Smooth muscle cell (in vitro differentiated cells): ENCODE data around the gene TBX1. TPM values are rescaled to one million over a fixed set of nuclear protein-coding genes. Genes with fewer than 3 reads are reported as not detected.

Source experiments
- DNase-seq: peaks from one replicate; lab custom pipeline; 2025; ENCODE audit not compliant: unreplicated experiment; lab: John Stamatoyannopoulos, UW
- H2AFZ ChIP-seq: fragments of 200-600 bp; sonication (generic); 2 replicates; pipeline ENCODE4 v1.6.0; 2016; ENCODE audit warnings: antibody characterized with exemption, low read depth, mild to moderate bottlenecking
- H3F3A ChIP-seq: fragments of 200-600 bp; sonication (generic); 2 replicates; pipeline ENCODE4 v1.6.0; 2017; ENCODE audit warnings: antibody characterized with exemption, low read depth
- H3K27ac ChIP-seq: fragments of 200-600 bp; sonication (generic); 2 replicates; pipeline ENCODE4 v1.5.1; 2016; ENCODE audit warnings: low read depth, mild to moderate bottlenecking
- H3K27me3 ChIP-seq: fragments of 200-600 bp; sonication (generic); 2 replicates; pipeline ENCODE4 v1.6.1; 2016; ENCODE audit warnings: low read depth, mild to moderate bottlenecking
- H3K36me3 ChIP-seq: fragments of 200-600 bp; sonication (generic); 2 replicates; pipeline ENCODE4 v1.5.1; 2016; ENCODE audit warnings: low read depth
- H3K4me1 ChIP-seq: fragments of 200-600 bp; sonication (generic); 2 replicates; pipeline ENCODE4 v1.5.1; 2016; ENCODE audit warnings: low read depth
- H3K4me2 ChIP-seq: fragments of 200-600 bp; sonication (generic); 2 replicates; pipeline ENCODE4 v1.6.0; 2016; ENCODE audit warnings: mild to moderate bottlenecking
- H3K4me3 ChIP-seq: fragments of 200-600 bp; sonication (generic); 2 replicates; pipeline ENCODE4 v1.5.1; 2016; ENCODE audit warnings: mild to moderate bottlenecking
- H3K79me2 ChIP-seq: fragments of 200-600 bp; sonication (generic); 2 replicates; pipeline ENCODE4 v1.6.0; 2016; ENCODE audit warnings: low read depth, mild to moderate bottlenecking
- H3K9ac ChIP-seq: fragments of 200-600 bp; sonication (generic); 2 replicates; pipeline ENCODE4 v1.6.0; 2016; ENCODE audit warnings: low read depth
- H3K9me3 ChIP-seq: fragments of 200-600 bp; sonication (generic); replicated peaks from 2 replicates; pipeline ENCODE4 v1.5.1; 2016; ENCODE audit warnings: low read depth
- H4K20me1 ChIP-seq: fragments of 200-600 bp; sonication (generic); 2 replicates; pipeline ENCODE4 v1.6.0; 2016; ENCODE audit warnings: low read depth
- WGBS: methylation state at CpG from one replicate; pipeline ENCODE4 v1.1.7; 2016; ENCODE audit warnings: low lambda C conversion rate; 5-methylcytosine and 5-hydroxymethylcytosine counted together
- polyA plus RNA-seq: library from polyadenylated mRNA; unstranded; fragments of >200 nt; fragmentation: Nextera tagmentation; extraction: Ambion mirVana; gene quantifications from 2 replicates; pipeline ENCODE4 v1.2.1, GENCODE V29; 2016
- total RNA-seq: library from RNA; depleted of rRNA; stranded (reverse); fragments of >200 nt; gene quantifications from 2 replicates; pipeline ENCODE4 v1.2.3, GENCODE V29; 2014
- TF ChIP-seq, protein P1 (sequence below): fragments of 200-600 bp; sonication (generic); IDR thresholded peaks from 2 replicates; pipeline ENCODE4 v1.5.1; 2017; ENCODE audit warnings: borderline replicate concordance, mild to moderate bottlenecking, antibody characterized with exemption; ENCODE audit not compliant: insufficient read depth, poor library complexity, severe bottlenecking

Gene TBX1
- total and polyA plus RNA-seq, 2 experiments from 2014 or later, result not detected

DNA sequence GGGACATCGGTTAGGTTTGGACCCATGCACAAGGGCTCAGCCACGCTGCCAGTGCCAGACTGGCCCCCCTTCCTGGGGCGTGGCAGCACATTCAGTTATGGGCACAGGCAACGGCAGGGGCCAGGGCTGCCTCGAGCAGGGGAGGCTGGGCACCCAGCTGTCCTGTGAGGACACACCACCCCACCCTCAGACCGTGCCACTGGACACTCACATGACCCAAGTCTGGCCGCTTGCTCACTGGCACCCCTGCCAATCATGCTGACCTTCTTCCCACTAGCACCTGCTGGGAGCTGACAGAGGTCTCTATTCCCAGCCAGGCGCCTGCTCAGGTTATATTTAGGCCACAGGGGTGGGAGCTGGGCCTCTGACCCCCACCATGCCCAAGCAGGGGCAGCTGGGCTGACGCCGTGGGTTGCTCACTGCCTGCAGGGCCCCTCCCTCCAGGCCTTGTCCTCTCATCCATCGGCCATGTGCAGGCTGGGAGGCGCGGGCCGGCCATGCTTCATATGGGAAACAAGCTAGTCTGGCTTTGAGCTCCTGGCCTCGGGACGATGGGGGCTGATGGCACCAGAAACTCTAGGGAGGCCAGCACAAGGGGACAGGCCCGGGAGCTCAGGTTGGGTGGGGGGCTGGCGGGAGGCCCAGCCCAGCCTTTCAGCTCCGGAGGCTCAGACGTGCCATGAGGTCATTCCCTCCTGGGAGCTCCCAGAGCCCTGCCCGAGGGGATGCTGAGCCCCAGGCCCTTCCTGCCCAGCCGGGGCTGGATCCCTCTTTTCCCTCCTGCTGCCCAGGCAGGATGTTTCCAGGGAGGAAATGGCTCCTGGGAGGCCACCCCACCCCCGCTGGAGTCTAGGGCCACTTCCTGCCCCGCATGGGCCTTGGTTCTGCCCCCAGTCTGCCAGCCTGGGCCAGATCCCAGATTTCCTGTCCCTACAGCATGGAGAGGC, 15.2 kb upstream of the TBX1 start:
- H4K20me1 ChIP-seq, result no peaks in the 10 kb centered on the region
- no peak overlapping the region for H3K27ac ChIP-seq
- 82% methylated on average over 24 of the region's 24 CpGs for WGBS
- no peaks in the 10 kb centered on the region for H3K9me3 ChIP-seq
- no peak overlapping the region for H3K4me3 ChIP-seq
- no peaks in the 10 kb centered on the region for H3K79me2 ChIP-seq
- no peak for DNase-seq
- no peak overlapping the region for H3K4me2 ChIP-seq
- no peak overlapping the region for H3K9ac ChIP-seq
- no peaks in the 10 kb centered on the region for H3K36me3 ChIP-seq
- no peaks in the 10 kb centered on the region for H3F3A ChIP-seq
- TF ChIP-seq, protein P1, sequence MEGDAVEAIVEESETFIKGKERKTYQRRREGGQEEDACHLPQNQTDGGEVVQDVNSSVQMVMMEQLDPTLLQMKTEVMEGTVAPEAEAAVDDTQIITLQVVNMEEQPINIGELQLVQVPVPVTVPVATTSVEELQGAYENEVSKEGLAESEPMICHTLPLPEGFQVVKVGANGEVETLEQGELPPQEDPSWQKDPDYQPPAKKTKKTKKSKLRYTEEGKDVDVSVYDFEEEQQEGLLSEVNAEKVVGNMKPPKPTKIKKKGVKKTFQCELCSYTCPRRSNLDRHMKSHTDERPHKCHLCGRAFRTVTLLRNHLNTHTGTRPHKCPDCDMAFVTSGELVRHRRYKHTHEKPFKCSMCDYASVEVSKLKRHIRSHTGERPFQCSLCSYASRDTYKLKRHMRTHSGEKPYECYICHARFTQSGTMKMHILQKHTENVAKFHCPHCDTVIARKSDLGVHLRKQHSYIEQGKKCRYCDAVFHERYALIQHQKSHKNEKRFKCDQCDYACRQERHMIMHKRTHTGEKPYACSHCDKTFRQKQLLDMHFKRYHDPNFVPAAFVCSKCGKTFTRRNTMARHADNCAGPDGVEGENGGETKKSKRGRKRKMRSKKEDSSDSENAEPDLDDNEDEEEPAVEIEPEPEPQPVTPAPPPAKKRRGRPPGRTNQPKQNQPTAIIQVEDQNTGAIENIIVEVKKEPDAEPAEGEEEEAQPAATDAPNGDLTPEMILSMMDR, result no peak
- H2AFZ ChIP-seq, result no peak overlapping the region
- H3K4me1 ChIP-seq, result no peaks in the 10 kb centered on the region
- H3K27me3 ChIP-seq, result no peaks in the 10 kb centered on the region

DNA sequence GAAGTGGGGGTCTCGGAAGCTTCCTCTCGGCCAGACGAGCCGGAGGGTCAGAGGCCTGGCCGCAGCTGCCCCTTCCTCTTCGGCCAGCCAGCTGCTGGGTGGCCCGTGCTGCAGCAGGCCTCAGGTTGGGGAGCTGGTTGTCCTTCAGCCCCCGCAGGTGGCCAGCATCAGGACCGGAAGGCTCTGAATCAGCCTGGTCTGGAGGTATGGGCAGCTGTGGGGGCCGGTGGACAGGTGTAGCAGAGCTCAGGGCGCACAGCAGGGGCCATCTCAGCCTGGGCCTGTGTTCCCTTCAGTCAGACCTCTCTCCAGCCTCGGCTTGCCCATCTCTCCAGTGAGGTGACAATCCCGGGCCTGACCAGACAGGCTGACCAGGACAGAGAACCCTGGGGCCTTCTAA, 13.9 kb upstream of the TBX1 start:
- Histone ChIP-seq H3K36me3 (no peaks in the 10 kb centered on the region), H3K4me2 (no peak overlapping the region), H3K9me3 (no peaks in the 10 kb centered on the region), H4K20me1 (no peaks in the 10 kb centered on the region), H3K27ac (no peak overlapping the region), H3K9ac (no peak overlapping the region), H3K4me3 (no peak overlapping the region), H3K79me2 (no peaks in the 10 kb centered on the region), H3K27me3 (no peaks in the 10 kb centered on the region), H3F3A (no peaks in the 10 kb centered on the region), H3K4me1 (peaks cover 5% of the 10 kb centered on the region), H2AFZ (no peak overlapping the region)
- no peak for DNase-seq
- TF ChIP-seq, protein P1, result no peak
- WGBS, result 95% methylated on average over 13 of the region's 13 CpGs

DNA sequence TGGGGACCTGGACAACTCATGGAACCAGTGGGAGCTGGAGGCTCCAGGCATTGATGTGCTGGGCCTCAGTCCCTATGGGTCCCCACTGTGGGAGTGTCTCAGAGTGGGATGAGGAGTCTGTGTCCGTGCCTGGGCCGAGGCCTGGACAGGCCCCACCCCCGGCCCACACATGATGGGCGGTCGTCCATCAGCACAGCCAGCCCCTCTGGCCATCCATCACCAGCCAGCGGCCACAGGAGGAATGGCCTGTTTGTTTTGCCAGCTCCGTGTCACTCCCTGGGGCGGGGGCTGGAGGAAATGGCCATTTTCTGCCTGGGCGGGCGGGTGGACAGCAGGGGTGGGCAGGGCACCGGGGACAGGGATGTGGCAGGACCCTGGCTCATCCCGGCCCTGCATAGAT, 13.0 kb upstream of the TBX1 start:
- DNase-seq, result no peak

More for the DNA sequence above, 13.0 kb upstream of the TBX1 start:
- Histone ChIP-seq H3K4me1 (peaks cover 5% of the 10 kb centered on the region), H3K36me3 (no peaks in the 10 kb centered on the region), H3K4me2 (no peak overlapping the region), H2AFZ (no peak overlapping the region), H3K27ac (no peak overlapping the region), H3F3A (no peaks in the 10 kb centered on the region), H3K27me3 (peaks cover 8% of the 10 kb centered on the region), H4K20me1 (no peaks in the 10 kb centered on the region), H3K4me3 (no peak overlapping the region), H3K9ac (no peak overlapping the region), H3K9me3 (no peaks in the 10 kb centered on the region), H3K79me2 (no peaks in the 10 kb centered on the region)
- TF ChIP-seq, protein P1, result no peak
- 91% methylated on average over 10 of the region's 12 CpGs for WGBS
